ENCODE measurements around the gene DIS3L2.
"Not testable (repeated sequence)": the region's sequence is repeated elsewhere in the genome, so short reads cannot be mapped to it uniquely, and the experiment has no call there.

DIS3L2 gene

DNA sequence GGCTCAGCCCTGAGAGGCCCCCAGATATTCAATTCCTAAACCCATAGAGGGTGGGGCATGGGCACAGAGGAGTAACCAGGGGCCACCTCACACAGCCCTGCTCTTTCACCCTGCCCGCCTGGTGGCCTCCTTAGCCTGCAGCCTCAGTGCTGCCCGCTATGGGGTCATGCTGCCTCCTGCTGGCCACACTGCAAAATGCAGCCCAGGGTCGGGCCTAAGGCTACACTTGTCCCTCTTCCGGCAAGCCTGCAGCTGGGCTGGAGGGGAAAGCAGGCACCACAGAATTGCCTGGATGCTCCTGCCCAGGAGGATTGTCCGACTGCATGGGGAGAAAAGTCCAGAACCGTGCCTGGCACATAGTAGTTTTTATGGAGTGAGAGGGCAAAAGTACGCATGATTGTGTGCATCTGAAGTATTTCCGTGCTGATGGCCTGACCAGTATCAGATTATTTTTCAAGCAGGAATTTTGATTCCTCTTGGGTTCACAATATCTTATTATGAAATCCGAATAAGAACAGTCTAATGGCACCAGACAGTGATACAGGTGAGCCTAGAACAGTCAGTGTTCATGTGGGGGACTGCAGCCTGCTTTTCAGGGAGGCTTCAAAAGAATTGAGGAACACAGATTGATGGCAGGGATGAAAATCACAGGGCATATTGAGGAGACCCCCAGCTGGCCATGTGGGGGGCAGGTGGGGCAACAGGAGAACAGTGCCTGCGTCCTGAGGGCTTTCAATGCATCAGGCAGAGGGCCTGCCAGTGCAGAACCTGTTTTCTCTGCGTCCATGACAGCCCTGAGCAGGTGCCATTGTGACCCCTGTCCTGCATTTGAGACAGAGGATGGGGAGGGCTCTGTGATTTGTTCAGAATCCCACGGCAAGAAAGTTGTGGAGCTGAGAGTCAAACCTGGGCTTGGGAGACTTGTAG, 365.9 kb downstream of the DIS3L2 start:
- FAIRE-seq, result peak; percentile 95
- peak; percentile 76 for DNase-seq (ENCODE audit: insufficient read length, low spot score)

DNA sequence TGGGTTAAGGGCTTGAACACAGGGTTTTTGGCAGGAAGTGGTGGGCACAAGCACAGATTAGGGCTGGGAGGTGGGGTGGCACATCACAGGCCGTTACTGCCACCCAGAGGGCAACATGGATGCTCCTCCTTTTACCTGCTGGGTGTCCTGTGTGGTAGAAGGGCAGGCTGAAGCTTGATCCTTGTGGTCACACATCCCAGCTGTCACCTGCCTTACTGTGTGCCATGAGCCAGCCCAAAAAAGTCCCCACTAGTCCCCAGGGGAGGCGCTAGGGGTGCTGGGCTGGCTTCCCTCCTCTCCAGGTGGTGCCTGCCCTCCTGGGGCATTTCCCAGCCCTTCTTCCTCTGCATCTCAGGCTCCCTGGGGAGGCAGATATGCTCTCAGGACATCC, 366.5 kb downstream of the DIS3L2 start:
- DNase-seq (ENCODE audit: insufficient read length, low spot score), result no peak
- no peak for FAIRE-seq

DNA sequence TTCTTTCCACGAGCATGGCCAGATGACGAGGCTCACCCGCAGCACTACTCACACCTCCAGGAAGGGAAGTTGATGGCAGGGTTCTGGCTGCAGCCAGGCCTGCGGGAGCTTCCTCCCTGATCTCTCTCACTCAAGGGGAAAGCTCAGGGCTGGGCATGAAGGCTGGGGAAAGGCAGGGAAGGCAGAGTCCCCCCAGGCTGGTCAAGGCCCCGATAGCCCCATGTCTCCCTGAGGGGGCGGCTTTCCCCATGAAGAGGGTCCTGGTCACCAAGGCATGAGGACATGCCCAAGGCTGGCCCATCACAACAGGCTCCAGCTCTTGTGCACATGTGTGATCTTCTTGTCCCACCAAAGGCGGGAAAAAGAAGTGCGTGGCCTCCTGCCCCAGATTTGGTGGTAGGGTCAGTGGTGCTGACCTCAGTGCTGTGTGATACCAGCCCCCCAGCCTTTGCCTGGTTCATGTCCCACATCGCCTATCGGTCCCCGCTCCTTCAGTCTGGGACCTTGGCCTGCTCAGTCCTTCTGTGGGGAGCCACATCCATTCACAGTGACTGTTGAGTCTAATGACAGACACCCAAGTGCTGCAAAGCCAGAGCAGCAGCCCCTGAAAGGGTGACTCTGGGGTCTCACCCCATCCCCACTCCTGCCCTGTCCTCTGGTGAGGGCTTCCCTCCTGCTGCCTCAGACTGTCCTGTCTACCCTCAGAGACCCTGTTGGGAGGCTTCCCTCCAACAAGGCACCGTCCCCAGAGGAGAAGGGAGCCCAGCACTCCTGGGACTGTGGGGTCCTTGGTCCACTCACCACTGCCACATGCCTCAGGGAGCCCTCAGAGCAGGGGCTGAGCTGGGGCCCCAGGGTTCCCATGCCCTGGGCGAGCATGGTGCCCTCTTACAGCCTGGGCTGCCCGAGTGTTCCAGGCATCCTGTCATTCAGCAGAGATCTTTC, 367.3 kb downstream of the DIS3L2 start:
- no peak for FAIRE-seq
- no peak for DNase-seq (ENCODE audit: insufficient read length, low spot score)

DNA sequence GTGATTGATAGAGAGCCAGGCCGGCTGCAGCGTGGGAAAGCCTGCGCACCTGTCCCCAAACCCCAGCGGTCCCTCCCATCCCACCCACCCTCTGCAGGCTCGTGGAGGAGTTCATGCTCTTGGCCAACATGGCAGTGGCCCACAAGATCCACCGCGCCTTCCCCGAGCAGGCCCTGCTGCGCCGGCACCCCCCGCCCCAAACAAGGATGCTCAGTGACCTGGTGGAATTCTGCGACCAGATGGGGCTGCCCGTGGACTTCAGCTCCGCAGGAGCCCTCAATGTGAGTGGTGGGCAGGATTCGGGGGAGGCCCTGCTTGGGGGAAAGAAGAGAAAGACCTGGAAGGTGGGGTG, 368.2 kb downstream of the DIS3L2 start:
- no peak for FAIRE-seq
- DNase-seq (ENCODE audit: insufficient read length, low spot score), result no peak

DNA sequence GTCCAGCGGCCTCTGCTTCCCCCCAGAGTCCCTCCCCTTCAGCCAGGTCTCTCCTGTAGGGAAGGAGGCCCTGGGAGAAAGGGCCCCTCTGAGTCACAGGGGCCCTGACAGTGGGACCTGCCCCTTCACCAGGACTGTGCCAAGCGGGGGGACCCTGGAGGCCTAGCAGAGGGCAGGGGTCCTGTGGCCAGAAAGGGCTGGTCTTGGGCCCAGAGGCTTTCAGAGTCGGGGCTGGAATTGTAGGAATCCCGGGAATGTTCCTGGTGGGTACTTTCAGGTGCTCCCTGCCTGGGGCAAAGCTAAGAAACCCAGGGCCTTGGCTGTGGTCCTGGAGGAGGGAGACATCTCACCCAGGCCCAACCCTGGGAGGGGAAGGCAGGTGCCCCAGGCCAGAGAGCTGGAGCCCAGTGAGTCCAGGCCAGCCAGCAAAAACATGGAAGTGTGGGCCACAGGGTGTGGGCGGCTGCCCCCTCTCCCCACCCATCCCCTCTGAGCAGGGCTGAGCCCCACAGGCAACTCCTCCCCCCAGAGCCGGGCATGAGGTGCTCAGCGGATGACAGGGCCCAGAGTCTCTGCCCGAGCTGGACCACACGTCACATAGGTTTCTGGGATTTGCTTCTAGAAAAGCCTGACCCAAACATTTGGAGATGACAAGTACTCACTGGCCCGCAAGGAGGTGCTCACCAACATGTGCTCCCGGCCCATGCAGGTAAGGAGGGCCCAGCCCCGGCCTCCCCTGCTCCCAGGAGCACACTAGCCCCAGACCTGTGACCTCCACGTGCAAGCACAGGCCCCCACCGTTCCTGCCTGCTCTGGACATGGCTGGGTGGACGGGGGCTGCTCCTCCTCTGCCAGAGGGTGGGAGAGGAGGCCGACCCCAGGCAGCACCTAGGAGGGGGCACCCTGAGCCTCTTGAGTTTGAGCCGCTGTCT, 368.8 kb downstream of the DIS3L2 start:
- FAIRE-seq (no peak), DNase-seq (ENCODE audit: insufficient read length, low spot score) (no peak)

DNA sequence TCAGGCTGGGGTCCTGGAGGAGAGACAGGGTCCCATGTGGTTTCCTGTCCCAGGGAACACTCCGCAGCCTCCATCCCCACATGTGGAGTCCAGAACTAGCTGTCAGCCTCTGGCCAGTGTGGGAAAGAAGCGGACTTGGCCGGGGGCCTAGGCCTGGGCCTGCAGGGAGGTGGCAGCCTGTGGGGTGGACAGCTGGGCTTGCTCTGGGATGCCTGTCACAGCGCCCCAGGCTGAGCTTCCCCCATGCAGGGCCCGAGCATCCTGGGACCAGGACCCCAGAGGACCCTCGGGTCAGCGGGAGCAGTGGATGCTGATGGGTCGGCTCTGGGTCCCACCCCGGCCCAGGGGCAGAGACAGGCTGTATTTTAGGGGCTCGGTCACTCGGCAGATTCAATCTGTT, 369.5 kb downstream of the DIS3L2 start:
- not testable (repeated sequence) for FAIRE-seq; DNase-seq (ENCODE audit: insufficient read length, low spot score)

DNA sequence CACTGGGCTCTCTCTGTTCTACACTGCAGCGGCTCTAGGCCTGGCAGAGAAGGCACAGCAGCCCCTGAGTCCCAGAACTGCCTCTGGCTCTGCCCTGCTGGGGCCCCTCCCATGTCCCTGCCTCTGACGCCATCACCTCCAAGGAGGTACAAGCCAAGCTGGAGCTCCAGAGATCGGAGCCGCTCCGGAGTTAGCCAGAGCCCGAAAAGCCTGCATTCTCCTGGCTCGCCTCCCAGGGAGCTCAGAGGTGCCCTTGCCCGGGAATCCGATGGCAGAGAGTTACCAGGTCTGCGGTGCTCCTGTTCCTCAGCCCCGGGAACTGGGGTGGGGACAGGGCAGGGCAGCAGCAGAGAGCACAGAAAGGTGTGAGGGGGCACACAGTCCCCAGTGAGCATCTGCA, 370.1 kb downstream of the DIS3L2 start:
- not testable (repeated sequence) for FAIRE-seq

DNA sequence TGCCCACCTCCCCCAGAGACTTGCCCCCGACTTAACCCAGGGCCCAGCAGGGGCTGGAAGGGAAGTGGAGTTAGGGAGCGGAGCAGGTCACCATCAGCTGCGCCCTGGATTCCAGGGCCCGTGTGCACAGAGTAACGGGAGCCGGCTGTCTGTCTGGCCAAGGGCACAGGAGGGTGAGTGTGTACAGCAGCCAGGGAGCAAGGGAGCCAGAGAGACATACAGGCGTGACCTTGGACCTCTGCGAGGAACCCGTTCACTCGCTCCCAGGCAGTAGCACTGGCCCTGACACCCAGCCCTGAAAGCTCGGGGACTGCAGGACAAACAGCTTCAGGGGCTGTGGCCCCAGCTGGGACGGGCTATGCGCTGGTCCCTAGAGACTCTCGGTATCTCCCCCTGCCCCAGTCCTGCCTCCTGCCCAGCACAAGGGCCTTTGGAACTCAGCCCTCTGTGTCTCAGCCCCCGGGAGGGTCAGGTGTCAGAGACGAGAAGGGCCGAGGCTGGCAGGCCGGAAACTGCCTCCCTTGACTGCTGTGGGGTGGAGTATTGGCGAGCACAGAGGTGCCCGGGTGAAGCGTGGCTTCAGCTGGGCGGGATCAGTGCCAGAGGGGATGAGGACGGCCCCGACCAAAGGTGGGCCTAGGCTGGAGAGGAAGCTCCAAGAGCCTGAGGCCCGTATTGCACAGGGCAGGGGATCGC, 370.9 kb downstream of the DIS3L2 start:
- DNase-seq (ENCODE audit: insufficient read length, low spot score), result not testable (repeated sequence)

More for the DNA sequence above, 370.1 kb downstream of the DIS3L2 start:
- DNase-seq (ENCODE audit: insufficient read length, low spot score), result not testable (repeated sequence)

DNA sequence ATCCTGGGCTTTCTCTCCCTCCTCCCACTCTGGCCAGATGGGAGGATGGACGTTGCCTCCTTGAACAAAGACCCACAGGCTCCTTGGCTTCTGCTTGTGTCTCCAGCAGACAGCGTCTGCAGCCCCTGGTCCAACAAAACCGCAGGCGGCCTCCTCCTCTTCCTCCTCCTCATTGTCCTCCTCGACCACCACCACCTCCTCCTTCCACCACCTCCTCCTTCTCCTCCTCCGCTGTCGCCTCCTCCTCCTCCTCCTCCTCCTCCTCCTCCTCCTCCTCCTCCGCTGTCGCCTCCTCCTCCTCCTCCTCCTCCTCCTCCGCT, 371.4 kb downstream of the DIS3L2 start:
- no peak for FAIRE-seq
- DNase-seq (ENCODE audit: insufficient read length, low spot score), result no peak

More for the DNA sequence above, 370.9 kb downstream of the DIS3L2 start:
- not testable (repeated sequence) for FAIRE-seq

DNA sequence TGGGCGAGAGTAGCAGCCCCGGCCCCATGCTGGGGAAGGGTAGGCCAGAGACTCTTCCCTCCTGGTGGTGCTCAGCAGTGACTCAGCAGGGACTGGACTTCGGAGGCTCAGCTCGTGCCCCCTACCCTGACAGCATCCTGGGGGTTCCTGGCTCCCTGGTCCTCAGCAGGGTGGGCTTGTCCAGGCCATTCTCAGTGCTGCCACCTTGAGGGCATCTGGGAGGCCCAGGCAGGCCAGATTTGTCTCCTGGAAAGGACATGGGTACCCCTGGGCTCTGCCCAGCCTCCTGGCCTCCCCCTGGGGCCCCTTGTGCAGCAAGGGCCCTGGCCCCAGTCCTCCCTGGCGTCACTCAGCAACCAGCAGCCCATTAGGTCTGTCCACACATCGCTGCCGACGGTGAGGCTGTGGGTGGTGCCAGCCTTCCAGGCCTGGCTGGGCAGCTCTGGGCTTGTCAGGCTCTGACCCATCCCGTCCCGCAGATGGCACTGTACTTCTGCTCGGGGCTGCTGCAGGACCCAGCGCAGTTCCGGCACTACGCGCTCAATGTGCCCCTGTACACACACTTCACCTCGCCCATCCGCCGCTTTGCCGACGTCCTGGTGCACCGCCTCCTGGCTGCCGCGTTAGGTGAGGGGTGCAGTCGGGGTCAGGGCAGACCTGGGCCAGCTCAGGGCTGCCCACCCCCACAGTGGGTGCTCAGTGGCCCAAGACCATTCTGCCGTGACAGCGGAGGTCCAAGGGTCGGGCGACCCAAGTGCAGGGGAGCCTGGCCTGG, 372.0 kb downstream of the DIS3L2 start:
- DNase-seq (ENCODE audit: insufficient read length, low spot score) (no peak), FAIRE-seq (no peak)

DNA sequence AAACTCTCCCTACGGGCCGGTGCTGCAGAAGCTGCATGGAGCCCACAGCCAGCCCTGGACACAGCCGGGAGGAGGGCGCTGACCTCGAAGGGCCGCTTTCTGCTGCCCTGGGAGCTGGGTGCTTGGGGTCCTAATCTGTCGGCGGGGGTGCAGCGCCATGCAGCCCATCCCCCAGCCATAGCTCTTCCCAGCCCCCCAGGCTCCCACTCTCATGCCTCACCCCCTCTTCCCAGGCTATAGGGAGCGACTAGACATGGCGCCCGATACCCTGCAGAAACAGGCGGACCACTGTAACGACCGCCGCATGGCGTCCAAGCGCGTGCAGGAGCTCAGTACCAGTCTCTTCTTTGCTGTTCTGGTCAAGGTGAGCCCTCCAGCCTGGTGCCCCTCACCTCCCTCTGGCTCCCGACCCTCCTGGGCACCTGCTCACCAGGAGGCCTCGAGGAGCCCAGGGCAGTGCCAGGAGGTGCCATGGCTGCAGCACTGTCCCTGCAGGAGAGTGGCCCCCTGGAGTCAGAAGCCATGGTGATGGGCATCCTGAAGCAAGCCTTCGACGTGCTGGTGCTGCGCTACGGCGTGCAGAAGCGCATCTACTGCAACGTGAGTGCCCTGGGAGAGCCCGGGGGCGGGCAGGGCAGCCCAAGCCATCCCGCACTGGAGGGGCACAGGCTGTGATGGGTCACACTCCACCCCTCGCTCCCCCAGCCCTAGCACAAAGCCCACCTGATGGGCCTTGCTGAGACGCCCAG, 372.8 kb downstream of the DIS3L2 start:
- DNase-seq (ENCODE audit: insufficient read length, low spot score), result not testable (repeated sequence)

DNA sequence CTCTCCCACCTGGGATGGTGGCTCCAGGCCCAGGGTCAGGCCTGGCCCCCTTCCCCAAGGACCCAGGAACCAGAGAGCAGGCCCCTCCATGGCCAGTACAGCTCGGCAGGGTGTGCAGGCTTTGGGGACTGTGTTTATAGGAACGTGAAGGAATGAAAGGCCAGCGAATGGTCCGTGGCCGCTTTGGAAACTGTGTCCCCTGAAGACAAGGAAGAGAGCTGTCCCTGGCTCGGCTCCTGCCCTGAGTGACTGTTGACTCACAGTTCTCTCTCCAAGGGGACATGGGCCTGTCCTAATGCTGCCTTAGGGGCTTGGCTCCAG, 373.3 kb downstream of the DIS3L2 start:
- FAIRE-seq; DNase-seq (ENCODE audit: insufficient read length, low spot score): not testable (repeated sequence)

More for the DNA sequence above, 372.8 kb downstream of the DIS3L2 start:
- not testable (repeated sequence) for FAIRE-seq

DNA sequence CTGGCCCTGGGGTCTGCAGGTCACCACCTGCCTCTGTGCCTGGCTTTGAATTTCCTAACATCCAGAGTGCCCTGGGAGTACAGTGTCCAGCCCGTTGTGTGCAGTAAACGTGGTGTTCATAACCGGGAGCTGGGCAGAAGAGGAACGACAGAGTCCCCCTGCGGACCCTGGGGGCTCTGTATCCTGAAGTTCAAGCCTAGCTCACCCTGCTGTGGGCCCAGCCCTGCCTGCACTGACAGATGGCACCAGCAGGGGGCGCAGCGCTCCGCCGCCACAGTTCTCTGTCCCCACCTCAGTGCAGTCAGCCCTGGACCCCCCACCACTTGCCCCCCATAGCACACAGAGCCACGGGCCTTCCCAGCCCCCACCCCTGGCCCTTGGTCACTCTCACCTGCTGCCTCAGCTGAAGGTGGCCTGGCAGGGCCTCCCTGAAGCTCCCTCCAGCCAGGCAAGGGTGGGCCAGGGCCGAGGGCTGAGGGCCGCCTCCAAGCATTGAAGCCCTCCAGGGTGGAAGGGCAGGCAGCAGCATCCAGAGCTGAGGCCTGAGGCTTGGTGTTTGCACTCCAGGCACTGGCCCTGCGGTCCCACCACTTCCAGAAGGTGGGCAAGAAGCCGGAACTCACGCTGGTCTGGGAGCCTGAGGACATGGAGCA, 373.8 kb downstream of the DIS3L2 start:
- not testable (repeated sequence) for FAIRE-seq; DNase-seq (ENCODE audit: insufficient read length, low spot score)

DNA sequence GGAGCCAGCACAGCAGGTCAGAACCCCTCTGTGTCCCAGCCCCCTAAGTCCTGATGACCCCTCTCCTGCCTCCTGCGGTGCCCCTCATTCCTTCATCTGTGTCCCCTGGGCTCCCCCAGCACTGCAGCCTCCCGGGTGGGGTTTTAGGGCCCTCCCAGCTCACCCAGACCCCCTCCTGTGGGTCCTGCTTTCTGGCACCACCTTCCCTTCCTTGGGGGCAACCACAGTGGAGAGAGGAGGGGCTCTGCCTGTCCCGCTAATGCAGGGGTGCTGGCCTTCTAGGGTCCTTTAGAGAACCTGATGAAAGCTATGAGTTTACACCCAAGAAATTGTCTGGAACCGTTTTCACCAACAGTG, 374.3 kb downstream of the DIS3L2 start:
- no peak for FAIRE-seq

DNA sequence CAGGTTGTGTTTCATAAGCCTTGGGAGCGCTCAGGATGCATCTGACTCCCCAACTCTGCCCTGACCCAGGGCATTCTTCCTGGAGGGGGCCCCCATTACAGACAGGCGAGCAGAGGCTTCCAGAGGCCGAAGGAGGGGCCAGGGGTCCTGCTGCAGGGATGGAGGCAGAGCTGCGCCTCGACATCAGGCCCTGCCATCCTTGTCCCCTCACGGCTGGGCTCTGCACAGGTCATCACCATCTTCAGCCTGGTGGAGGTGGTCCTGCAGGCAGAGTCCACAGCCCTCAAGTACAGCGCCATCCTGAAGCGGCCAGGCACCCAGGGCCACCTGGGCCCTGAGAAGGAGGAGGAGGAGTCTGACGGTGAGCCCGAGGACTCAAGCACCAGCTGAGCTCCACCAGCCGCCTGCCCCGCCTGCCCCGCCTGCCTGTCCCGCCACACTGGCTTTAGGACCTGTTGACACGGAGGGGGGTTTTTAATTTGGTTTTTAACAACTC, 374.8 kb downstream of the DIS3L2 start:
- no peak for DNase-seq (ENCODE audit: insufficient read length, low spot score)
- FAIRE-seq, result no peak

More for the DNA sequence above, 374.3 kb downstream of the DIS3L2 start:
- no peak for DNase-seq (ENCODE audit: insufficient read length, low spot score)

DNA sequence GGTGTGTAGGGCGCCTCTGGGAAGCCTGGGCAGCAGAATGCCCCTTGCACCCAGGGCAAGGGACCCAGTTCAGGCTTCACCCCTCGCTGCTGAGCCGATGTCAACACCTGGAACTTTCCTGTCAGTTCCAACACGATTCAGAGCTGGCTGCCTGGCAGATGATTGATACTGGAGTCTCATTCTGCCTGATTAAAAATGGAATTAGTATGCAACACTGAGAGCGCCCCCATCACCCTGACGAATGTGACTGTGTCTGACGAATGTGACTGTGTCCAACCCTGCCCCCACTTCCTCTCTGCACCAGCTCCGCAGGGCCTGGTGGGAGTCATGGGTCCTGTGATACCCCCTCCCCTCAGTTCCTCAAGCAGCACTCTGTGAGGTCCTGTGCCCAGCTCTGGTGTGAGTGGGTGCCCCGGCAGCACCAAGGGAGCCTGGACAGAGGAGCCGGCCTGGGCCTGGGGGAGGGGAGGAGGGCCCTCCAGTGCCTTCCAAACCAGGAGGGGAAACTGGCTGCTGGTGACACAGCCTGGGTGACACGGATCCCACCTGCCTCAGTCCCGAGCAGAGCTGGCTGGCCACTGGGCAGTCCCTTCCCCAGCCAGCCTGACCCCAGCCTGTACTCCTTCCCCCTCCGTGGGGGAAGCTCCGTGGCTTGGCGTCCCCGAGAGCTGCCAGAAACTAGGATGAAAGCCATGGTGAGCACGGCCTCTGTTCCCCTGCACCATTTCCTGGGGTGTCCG, 375.6 kb downstream of the DIS3L2 start:
- DNase-seq (ENCODE audit: insufficient read length, low spot score), result no peak
- FAIRE-seq, result peak; percentile 64
